Skeletal muscle tissue (tissue), 4 donors: Measurements from ENCODE around the gene PPM1M. TPM values are rescaled to one million over a fixed set of nuclear protein-coding genes. Genes with fewer than 3 reads are reported as not detected.
A peak's percentile ranks its signal among the peaks of the same experiment; 100 is the strongest.

Experiments
- H3K27ac ChIP-seq: one replicate; pipeline ENCODE4 v1.7.0; 2013; ENCODE audit warnings: mild to moderate bottlenecking, low read depth, low read length, inconsistent platforms
- H3K27me3 ChIP-seq, 3 donors: one replicate each; pipeline ENCODE4 v1.7.0; 2013; ENCODE audit warnings: low read length in 3 of 3; ENCODE audit not compliant: control insufficient read depth in 3 of 3, insufficient read depth in 3 of 3
- H3K36me3 ChIP-seq, 3 donors: one replicate each; pipeline ENCODE4 v1.7.0; 2013; ENCODE audit warnings: low read length in 3 of 3; ENCODE audit not compliant: control insufficient read depth in 3 of 3, insufficient read depth in 3 of 3
- H3K4me1 ChIP-seq, 3 donors: one replicate each; pipeline ENCODE4 v1.7.0; 2013; ENCODE audit warnings: low read length in 3 of 3, mild to moderate bottlenecking in 3 of 3; ENCODE audit not compliant: control insufficient read depth in 3 of 3, insufficient read depth in 3 of 3
- H3K4me3 ChIP-seq, 3 donors: one replicate each; pipeline ENCODE4 v1.7.0; 2013; ENCODE audit warnings: low read length in 3 of 3
- H3K9ac ChIP-seq, 3 donors: one replicate each; pipeline ENCODE4 v1.7.0; 2013; ENCODE audit warnings: low read length in 3 of 3, mild to moderate bottlenecking in 3 of 3, moderate library complexity in 2 of 3, low read depth in 1 of 3
- H3K9me3 ChIP-seq, 3 donors: one replicate each; pipeline ENCODE4 v1.7.0; 2013; ENCODE audit warnings: low read length in 3 of 3; ENCODE audit not compliant: control insufficient read depth in 3 of 3
- total RNA-seq: library from RNA; depleted of rRNA; stranded (reverse); fragments of >200 nt; gene quantifications from one replicate; pipeline ENCODE4 v1.2.3, GENCODE V29; 2014
- donor health status: Osteomylitis.

PPM1M gene
- total RNA-seq, 1 donor from 2014 or later = 8.4 TPM

DNA sequence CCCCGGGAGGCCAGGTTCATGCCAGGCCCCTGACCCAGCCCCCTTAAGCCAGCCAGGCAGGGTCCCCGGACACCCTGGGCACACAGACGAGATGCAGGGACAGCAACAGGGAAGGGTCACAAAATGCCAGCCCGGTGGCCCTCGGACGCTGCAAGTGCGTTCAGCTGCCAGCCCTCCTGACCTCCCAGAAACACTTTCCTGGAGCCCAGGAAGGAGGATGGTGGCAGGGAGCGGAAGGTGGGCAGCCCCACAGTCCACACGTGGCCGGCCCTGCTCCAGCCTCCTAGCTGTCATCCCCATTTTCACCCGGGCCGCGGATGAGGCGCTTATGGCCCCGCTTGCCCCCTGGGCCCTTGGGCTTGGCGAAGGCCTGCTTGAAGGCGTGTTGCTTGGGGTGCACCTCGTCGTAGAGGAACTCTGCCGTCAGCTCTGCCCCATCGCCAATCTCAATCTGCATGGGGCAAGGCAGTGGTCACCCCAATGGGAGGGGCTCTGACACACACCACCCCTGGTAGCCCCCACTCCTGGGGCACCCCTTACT lies 16.7 kb upstream of the PPM1M start:
- Histone ChIP-seq H3K27me3 (no peaks in the 10 kb centered on the region), H3K36me3 (peaks cover 46 to 59% (median 49%) of the 10 kb centered on the region in 3 donors), H3K4me3 (no peak overlapping the region), H3K9me3 (no peaks in the 10 kb centered on the region), H3K9ac (peak overlapping the region in 1 of 3 donors; percentile 3), H3K4me1 (peaks cover 24 to 30% (median 24%) of the 10 kb centered on the region in 3 donors), H3K27ac (no peak overlapping the region)

- H3K9me3 ChIP-seq = no peaks in the 10 kb centered on the region
- H3K27me3 ChIP-seq = no peaks in the 10 kb centered on the region
- H3K4me3 ChIP-seq = no peak overlapping the region
- peaks cover 46 to 64% (median 51%) of the 10 kb centered on the region in 3 donors for H3K36me3 ChIP-seq
- H3K27ac ChIP-seq = no peak overlapping the region
- no peak overlapping the region for H3K9ac ChIP-seq
- H3K4me1 ChIP-seq = peaks cover 24 to 38% (median 28%) of the 10 kb centered on the region in 3 donors
Measured at GRCh38 chr3:52229656-52230055, 15.9 kb upstream of the PPM1M start.

GRCh38 chr3:52230461-52230860 lies 15.1 kb upstream of the PPM1M start:
- Histone ChIP-seq H3K4me1 (peaks cover 28 to 46% (median 34%) of the 10 kb centered on the region in 3 donors), H3K27me3 (no peaks in the 10 kb centered on the region), H3K9me3 (no peaks in the 10 kb centered on the region), H3K4me3 (no peak overlapping the region), H3K9ac (peak overlapping the region in 1 of 3 donors; percentile 50), H3K27ac (no peak overlapping the region), H3K36me3 (peaks cover 46 to 67% (median 56%) of the 10 kb centered on the region in 3 donors)

GRCh38 chr3:52230889-52231499 lies 14.6 kb upstream of the PPM1M start:
- H3K4me1 ChIP-seq = peaks cover 33 to 51% (median 38%) of the 10 kb centered on the region in 3 donors
- peak overlapping the region in 2 of 3 donors; percentile 22 to 79 for H3K4me3 ChIP-seq
- no peak overlapping the region for H3K27ac ChIP-seq
- H3K27me3 ChIP-seq = no peaks in the 10 kb centered on the region
- no peaks in the 10 kb centered on the region for H3K9me3 ChIP-seq
- peaks cover 46 to 67% (median 56%) of the 10 kb centered on the region in 3 donors for H3K36me3 ChIP-seq
- peak overlapping the region in 2 of 3 donors; percentile 21 to 50 for H3K9ac ChIP-seq

- no peaks in the 10 kb centered on the region for H3K9me3 ChIP-seq
- no peaks in the 10 kb centered on the region for H3K27me3 ChIP-seq
- H3K4me1 ChIP-seq = peaks cover 38 to 58% (median 43%) of the 10 kb centered on the region in 3 donors
- peaks cover 46 to 67% (median 56%) of the 10 kb centered on the region in 3 donors for H3K36me3 ChIP-seq
- peak overlapping the region; percentile 70 to 99 (median 98) for H3K9ac ChIP-seq
- H3K4me3 ChIP-seq = peak overlapping the region; percentile 62 to 85 (median 79)
- peak overlapping the region; percentile 99 for H3K27ac ChIP-seq
Measured at GRCh38 chr3:52231502-52232278, 13.9 kb upstream of the PPM1M start.

GRCh38 chr3:52232279-52233107 lies 13.1 kb upstream of the PPM1M start:
- Histone ChIP-seq H3K27me3 (no peaks in the 10 kb centered on the region), H3K36me3 (peaks cover 46 to 66% (median 54%) of the 10 kb centered on the region in 3 donors), H3K9ac (peak overlapping the region; percentile 81 to 99 (median 98)), H3K4me1 (peaks cover 46 to 66% (median 51%) of the 10 kb centered on the region in 3 donors), H3K27ac (peak overlapping the region; percentile 99), H3K9me3 (no peaks in the 10 kb centered on the region), H3K4me3 (peak overlapping the region; percentile 68 to 85 (median 79))

DNA sequence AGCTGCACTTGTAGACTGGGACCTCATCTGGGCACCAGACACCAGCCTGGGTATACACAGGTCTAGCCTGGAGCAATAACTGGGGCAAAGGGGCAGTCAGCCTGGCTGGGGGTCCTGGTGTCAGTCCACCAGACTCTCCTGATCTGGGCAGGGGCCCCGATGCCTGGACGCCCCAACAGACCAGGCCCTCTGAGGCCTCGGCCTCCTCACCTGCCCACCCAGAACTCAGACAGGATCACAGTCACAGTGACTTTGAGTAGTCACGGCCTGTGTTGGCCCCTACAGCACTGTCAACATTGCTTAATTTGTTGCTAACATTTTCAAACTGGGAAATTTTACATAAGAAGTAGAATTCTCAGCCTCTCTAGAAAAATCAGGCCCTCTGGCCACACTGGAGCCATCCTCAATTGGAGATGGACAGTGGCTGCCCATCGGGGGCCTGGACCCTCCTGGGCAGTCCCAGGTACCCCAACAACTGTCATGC lies 12.4 kb upstream of the PPM1M start:
- Histone ChIP-seq H3K36me3 (peaks cover 41 to 60% (median 47%) of the 10 kb centered on the region in 3 donors), H3K9ac (peak overlapping the region; percentile 81 to 99 (median 98)), H3K9me3 (no peaks in the 10 kb centered on the region), H3K4me3 (peak overlapping the region; percentile 68 to 85 (median 79)), H3K4me1 (peaks cover 53 to 72% (median 58%) of the 10 kb centered on the region in 3 donors), H3K27ac (peak overlapping the region; percentile 99), H3K27me3 (no peaks in the 10 kb centered on the region)

DNA sequence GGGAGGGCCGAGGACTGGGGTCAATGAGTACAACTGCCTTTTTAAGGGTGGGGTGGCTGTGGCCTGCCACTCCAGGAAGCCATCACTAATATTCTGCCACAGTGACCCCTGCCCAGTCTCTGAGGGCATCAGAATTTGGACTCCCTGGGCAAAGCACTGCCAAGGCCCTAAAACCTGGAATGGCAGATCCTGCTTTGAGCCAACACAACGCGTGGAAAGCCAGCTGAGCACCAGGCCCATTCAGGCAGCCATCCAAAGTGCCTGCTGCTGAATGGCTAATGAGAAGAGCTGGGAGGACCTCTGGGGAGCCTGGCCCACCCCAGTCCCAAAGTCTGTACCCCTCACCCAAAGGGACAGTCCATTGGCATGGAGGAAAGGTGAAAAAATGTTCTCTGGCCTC lies 11.6 kb upstream of the PPM1M start:
- peak overlapping the region; percentile 79 to 94 (median 81) for H3K4me3 ChIP-seq
- no peaks in the 10 kb centered on the region for H3K27me3 ChIP-seq
- H3K9me3 ChIP-seq = no peaks in the 10 kb centered on the region
- peaks cover 32 to 52% (median 40%) of the 10 kb centered on the region in 3 donors for H3K36me3 ChIP-seq
- H3K9ac ChIP-seq = peak overlapping the region; percentile 97 to 99 (median 98)
- peaks cover 58 to 77% (median 63%) of the 10 kb centered on the region in 3 donors for H3K4me1 ChIP-seq
- H3K27ac ChIP-seq = peak overlapping the region; percentile 99
